ENCODE data around the gene QPRT. TPM values are rescaled to one million over a fixed set of nuclear protein-coding genes. Genes with fewer than 3 reads are reported as not detected.

The QPRT gene
- total RNA-seq, 1 donor from 2014 or later = 85.9 TPM

DNA sequence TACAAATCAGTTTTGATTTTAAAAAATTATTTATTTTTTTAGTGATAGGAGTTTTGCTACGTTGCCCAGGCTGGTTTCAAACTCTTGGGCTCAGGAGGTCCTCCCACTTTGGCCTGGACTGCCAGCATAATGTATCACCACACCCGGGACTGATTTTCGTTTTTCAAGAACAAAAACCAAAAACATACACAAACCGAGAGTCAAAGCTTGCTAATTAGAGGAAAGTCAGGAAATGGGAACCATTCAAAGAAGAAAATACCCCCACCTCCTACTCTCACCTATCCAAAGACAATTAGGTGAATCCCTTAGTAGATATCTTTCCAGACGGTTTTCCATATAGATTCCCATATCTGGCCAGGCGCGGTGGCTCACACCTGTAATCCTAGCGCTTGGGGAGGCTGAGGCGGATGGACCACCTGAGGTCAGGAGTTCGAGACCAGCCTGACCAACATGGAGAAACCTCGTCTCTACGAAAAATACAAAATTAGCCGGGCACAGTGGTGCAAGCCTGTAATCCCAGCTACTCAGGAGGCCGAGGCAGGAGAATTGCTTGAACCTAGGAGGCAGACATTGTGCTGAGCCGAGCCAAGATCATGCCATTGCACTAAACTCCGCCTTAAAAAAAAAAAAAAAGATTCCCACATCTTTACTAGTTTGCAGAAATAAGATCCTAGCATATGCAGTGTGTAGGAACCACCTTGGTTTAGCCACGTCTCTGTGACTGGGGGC lies 16.8 kb upstream of the QPRT start:
- no peaks in the 10 kb centered on the region for H3K36me3 Mint-ChIP-seq (ENCODE audit: low read depth, unreplicated experiment)
- H3K4me3 ChIP-seq (ENCODE audit: insufficient read depth, low read depth, low read length) = no peak overlapping the region

DNA sequence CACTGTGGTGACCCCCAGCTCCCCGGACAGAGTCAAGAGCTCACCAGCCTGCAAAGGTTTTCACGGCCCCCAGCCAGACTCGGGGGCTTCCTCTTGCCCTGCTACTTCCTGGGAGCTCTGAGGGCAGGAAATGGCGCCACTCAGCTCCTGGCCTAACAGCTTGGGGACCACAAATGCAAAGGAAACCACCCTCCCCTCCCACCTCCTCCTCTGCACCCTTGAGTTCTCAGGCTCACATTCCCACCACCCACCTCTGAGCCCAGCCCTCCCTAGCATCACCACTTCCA lies 16.3 kb upstream of the QPRT start:
- H3K9me3 Mint-ChIP-seq (ENCODE audit: unreplicated experiment) = no peaks in the 10 kb centered on the region
- no peaks in the 10 kb centered on the region for H4K20me1 ChIP-seq (ENCODE audit: insufficient read depth, low read length)
- no peaks in the 10 kb centered on the region for H3K4me1 ChIP-seq (ENCODE audit: insufficient read depth, low read length)
- no peak overlapping the region for H3K27ac Mint-ChIP-seq (ENCODE audit: unreplicated experiment)
- H3K27ac ChIP-seq (ENCODE audit: low read depth, low read length) = no peak overlapping the region
- no peak overlapping the region for H3K9ac ChIP-seq (ENCODE audit: low read length)
- no peaks in the 10 kb centered on the region for H3K36me3 ChIP-seq (ENCODE audit: insufficient read depth, low read length)
- no peaks in the 10 kb centered on the region for H3K9me3 ChIP-seq (ENCODE audit: insufficient read depth, low read depth, low read length)
- no peaks in the 10 kb centered on the region for H3K36me3 Mint-ChIP-seq (ENCODE audit: low read depth, unreplicated experiment)
- no peak overlapping the region for H3K4me2 ChIP-seq (ENCODE audit: low read length)
- H2AFZ ChIP-seq (ENCODE audit: low read depth, low read length) = no peak overlapping the region
- H3K27me3 ChIP-seq (ENCODE audit: insufficient read depth, low read length) = no peaks in the 10 kb centered on the region
- no peak overlapping the region for H3K4me3 Mint-ChIP-seq (ENCODE audit: unreplicated experiment)
- peaks cover 8% of the 10 kb centered on the region for H3K27me3 Mint-ChIP-seq (ENCODE audit: low read depth, unreplicated experiment)
- H3K79me2 ChIP-seq (ENCODE audit: insufficient read depth, low read length) = no peaks in the 10 kb centered on the region
- DNase-seq (ENCODE audit: low read depth) (no peak), FAIRE-seq (no peak)
- no peak overlapping the region for H3K4me3 ChIP-seq (ENCODE audit: insufficient read depth, low read depth, low read length)
- TF ChIP-seq, protein P1, sequence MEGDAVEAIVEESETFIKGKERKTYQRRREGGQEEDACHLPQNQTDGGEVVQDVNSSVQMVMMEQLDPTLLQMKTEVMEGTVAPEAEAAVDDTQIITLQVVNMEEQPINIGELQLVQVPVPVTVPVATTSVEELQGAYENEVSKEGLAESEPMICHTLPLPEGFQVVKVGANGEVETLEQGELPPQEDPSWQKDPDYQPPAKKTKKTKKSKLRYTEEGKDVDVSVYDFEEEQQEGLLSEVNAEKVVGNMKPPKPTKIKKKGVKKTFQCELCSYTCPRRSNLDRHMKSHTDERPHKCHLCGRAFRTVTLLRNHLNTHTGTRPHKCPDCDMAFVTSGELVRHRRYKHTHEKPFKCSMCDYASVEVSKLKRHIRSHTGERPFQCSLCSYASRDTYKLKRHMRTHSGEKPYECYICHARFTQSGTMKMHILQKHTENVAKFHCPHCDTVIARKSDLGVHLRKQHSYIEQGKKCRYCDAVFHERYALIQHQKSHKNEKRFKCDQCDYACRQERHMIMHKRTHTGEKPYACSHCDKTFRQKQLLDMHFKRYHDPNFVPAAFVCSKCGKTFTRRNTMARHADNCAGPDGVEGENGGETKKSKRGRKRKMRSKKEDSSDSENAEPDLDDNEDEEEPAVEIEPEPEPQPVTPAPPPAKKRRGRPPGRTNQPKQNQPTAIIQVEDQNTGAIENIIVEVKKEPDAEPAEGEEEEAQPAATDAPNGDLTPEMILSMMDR (IDR thresholded peaks at IDR 0.05; ENCODE audit: insufficient read depth, low read depth, low read length) = no peak
- TF ChIP-seq EZH2 (IDR thresholded peaks at IDR 0.05; ENCODE audit: insufficient read depth, low read length) = no peak
- peaks cover 8% of the 10 kb centered on the region for H3K4me1 Mint-ChIP-seq (ENCODE audit: low read depth, unreplicated experiment)

More for the DNA sequence above, 16.8 kb upstream of the QPRT start:
- FAIRE-seq (no peak), DNase-seq (ENCODE audit: low read depth) (no peak)
- no peaks in the 10 kb centered on the region for H3K27me3 ChIP-seq (ENCODE audit: insufficient read depth, low read length)
- no peaks in the 10 kb centered on the region for H4K20me1 ChIP-seq (ENCODE audit: insufficient read depth, low read length)
- no peak overlapping the region for H3K4me2 ChIP-seq (ENCODE audit: low read length)
- Mint-ChIP-seq H3K9me3 (ENCODE audit: unreplicated experiment) (no peaks in the 10 kb centered on the region), H3K4me1 (ENCODE audit: low read depth, unreplicated experiment) (peaks cover 8% of the 10 kb centered on the region), H3K4me3 (ENCODE audit: unreplicated experiment) (no peak overlapping the region), H3K27me3 (ENCODE audit: low read depth, unreplicated experiment) (peaks cover 8% of the 10 kb centered on the region), H3K27ac (ENCODE audit: unreplicated experiment) (no peak overlapping the region)
- no peaks in the 10 kb centered on the region for H3K9me3 ChIP-seq (ENCODE audit: insufficient read depth, low read depth, low read length)
- no peak overlapping the region for H3K27ac ChIP-seq (ENCODE audit: low read depth, low read length)
- H3K79me2 ChIP-seq (ENCODE audit: insufficient read depth, low read length) = no peaks in the 10 kb centered on the region
- H3K36me3 ChIP-seq (ENCODE audit: insufficient read depth, low read length) = no peaks in the 10 kb centered on the region
- no peak overlapping the region for H3K9ac ChIP-seq (ENCODE audit: low read length)
- H2AFZ ChIP-seq (ENCODE audit: low read depth, low read length) = no peak overlapping the region
- TF ChIP-seq EZH2 (IDR thresholded peaks at IDR 0.05; ENCODE audit: insufficient read depth, low read length) = no peak
- TF ChIP-seq, protein P1 (IDR thresholded peaks at IDR 0.05; ENCODE audit: insufficient read depth, low read depth, low read length) = no peak
- no peaks in the 10 kb centered on the region for H3K4me1 ChIP-seq (ENCODE audit: insufficient read depth, low read length)

DNA sequence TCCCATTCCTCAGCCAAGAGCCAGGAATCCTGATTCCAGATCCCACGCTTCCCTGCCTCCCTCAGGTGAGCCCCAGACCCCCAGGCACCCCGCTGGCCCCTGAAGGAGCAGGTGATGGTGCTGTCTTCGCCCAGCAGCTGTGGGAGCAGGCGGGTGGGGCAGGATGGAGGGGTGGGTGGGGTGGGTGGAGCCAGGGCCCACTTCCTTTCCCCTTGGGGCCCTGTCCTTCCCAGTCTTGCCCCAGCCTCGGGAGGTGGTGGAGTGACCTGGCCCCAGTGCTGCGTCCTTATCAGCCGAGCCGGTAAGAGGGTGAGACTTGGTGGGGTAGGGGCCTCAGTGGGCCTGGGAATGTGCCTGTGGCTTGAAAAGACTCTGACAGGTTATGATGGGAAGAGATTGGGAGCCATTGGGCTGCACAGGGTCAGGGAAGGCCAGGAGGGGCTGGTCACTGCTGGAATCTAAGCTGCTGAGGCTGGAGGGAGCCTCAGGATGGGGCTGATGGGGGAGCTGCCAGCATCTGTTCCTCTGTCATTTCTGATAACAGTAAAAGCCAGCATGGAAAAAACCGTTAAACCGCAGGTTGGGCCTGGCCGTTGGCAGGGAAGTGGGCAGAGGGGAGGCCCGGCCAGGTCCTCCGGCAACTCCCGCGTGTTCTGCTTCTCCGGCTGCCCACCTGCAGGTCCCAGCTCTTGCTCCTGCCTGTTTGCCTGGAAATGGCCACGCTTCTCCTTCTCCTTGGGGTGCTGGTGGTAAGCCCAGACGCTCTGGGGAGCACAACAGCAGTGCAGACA lies 15.8 kb upstream of the QPRT start, which contains the start of gene SPN:
TSS of gene SPN (plus strand) at position 232 of the 791 bp plus-strand sequence. CDS start at position 714, 482 bp downstream.
- Histone ChIP-seq H3K4me3 (ENCODE audit: insufficient read depth, low read depth, low read length) (no peak within 1 kb of the TSS), H3K27me3 (ENCODE audit: insufficient read depth, low read length) (no peaks in the 10 kb centered on the region), H3K4me2 (ENCODE audit: low read length) (no peak within 1 kb of the TSS), H2AFZ (ENCODE audit: low read depth, low read length) (no peak within 1 kb of the TSS), H3K36me3 (ENCODE audit: insufficient read depth, low read length) (no peaks in the 10 kb centered on the region), H3K4me1 (ENCODE audit: insufficient read depth, low read length) (no peaks in the 10 kb centered on the region), H3K9ac (ENCODE audit: low read length) (no peak within 1 kb of the TSS), H4K20me1 (ENCODE audit: insufficient read depth, low read length) (no peaks in the 10 kb centered on the region), H3K27ac (ENCODE audit: low read depth, low read length) (no peak within 1 kb of the TSS), H3K9me3 (ENCODE audit: insufficient read depth, low read depth, low read length) (no peaks in the 10 kb centered on the region), H3K79me2 (ENCODE audit: insufficient read depth, low read length) (no peaks in the 10 kb centered on the region)
- TF ChIP-seq, protein P1 (IDR thresholded peaks at IDR 0.05; ENCODE audit: insufficient read depth, low read depth, low read length) = no peak
- no peak for TF ChIP-seq EZH2 (IDR thresholded peaks at IDR 0.05; ENCODE audit: insufficient read depth, low read length)
- peaks cover 8% of the 10 kb centered on the region for H3K4me1 Mint-ChIP-seq (ENCODE audit: low read depth, unreplicated experiment)
- H3K27me3 Mint-ChIP-seq (ENCODE audit: low read depth, unreplicated experiment) = peaks cover 8% of the 10 kb centered on the region
- H3K4me3 Mint-ChIP-seq (ENCODE audit: unreplicated experiment) = no peak within 1 kb of the TSS
- H3K36me3 Mint-ChIP-seq (ENCODE audit: low read depth, unreplicated experiment) = no peaks in the 10 kb centered on the region
- FAIRE-seq = no peak
- no peak for DNase-seq (ENCODE audit: low read depth)
- H3K27ac Mint-ChIP-seq (ENCODE audit: unreplicated experiment) = no peak within 1 kb of the TSS
- no peaks in the 10 kb centered on the region for H3K9me3 Mint-ChIP-seq (ENCODE audit: unreplicated experiment)
